Psoas muscle (tissue), 8 donors: Measurements from ENCODE around the gene PREX1. TPM values are rescaled to one million over a fixed set of nuclear protein-coding genes. Genes with fewer than 3 reads are reported as not detected.

Experiments
- ATAC-seq, 4 donors: fragments of 200-7000 bp; cut with Tn5 transposase; one replicate each; pipeline ENCODE4 v1.9.1; 2020; ENCODE audit warnings: moderate library complexity in 3 of 4, mild to moderate bottlenecking in 2 of 4
- DNase-seq, 2 donors: peaks; one replicate each; pipeline ENCODE4 v3.0.0-alpha.2; 2020
- H3K27ac ChIP-seq: fragments of 200-600 bp; one replicate; pipeline ENCODE4 v1.8.0; 2022
- H3K27me3 ChIP-seq, 3 donors: fragments of 200-600 bp in 1 of 3; one replicate each; pipeline versions ENCODE4 v1.6.1 to v1.8.0; 2013 to 2022; ENCODE audit warnings: low read length in 2 of 3, mild to moderate bottlenecking in 2 of 3, moderate library complexity in 1 of 3; ENCODE audit not compliant: insufficient read depth in 3 of 3
- H3K36me3 ChIP-seq, 2 donors: fragments of 200-600 bp in 1 of 2; one replicate each; pipeline versions ENCODE4 v1.6.1 to v1.8.0; 2013 to 2022; ENCODE audit warnings: low read depth in 1 of 2, mild to moderate bottlenecking in 1 of 2, moderate library complexity in 1 of 2; ENCODE audit not compliant: insufficient read depth in 1 of 2
- H3K4me1 ChIP-seq: fragments of 200-600 bp; one replicate; pipeline ENCODE4 v1.8.0; 2022
- H3K4me3 ChIP-seq: fragments of 200-600 bp; one replicate; pipeline ENCODE4 v1.8.0; 2022; ENCODE audit warnings: mild to moderate bottlenecking
- H3K9me3 ChIP-seq: fragments of 200-600 bp; one replicate; pipeline ENCODE4 v1.8.0; 2022
- CTCF ChIP-seq: fragments of 200-600 bp; IDR thresholded peaks from one replicate; pipeline ENCODE4 v1.8.0; 2022; ENCODE audit warnings: antibody characterized with exemption
- WGBS, 3 donors: extraction: QIAGEN DNeasy Blood & Tissue Kit; methylation state at CpG; one replicate each; pipeline versions ENCODE4 v1.1.6 to v1.1.7; 2013; 5-methylcytosine and 5-hydroxymethylcytosine counted together
- intact Hi-C, 2 donors: fragments of 100-400 bp; cut with DNase I; formaldehyde crosslinking; loops; one replicate each; pipeline versions ENCODE4 v1.11.0 to v1.14.2; 2022
- polyA plus RNA-seq, 3 donors: library from polyadenylated mRNA; stranded (reverse); fragments of 200-250 nt; gene quantifications; one replicate each; pipeline ENCODE4 v1.2.3, GENCODE V29; 2013
- total RNA-seq, 4 donors: library from RNA; stranded (reverse); fragmentation: NEBNext Ultra II Directional in 2 of 4; extraction: Animal tissue kit (Norgen Biotek cat#: 25700) in 2 of 4; gene quantifications; one replicate each; pipeline versions ENCODE4 v1.2.1 to v1.2.4, GENCODE V29; 2021 to 2023
- donor health status: healthy with polysubstance abuse.
- donor health status: DM: no; HTN: no; CAD: no; lungs with moderate emphysema.
- donor health status: Bipolar disorder and iron deficiency.
- donor health status: healthy.
- donor health status: DM: yes; HTN: yes; CAD: no.
- donor health status: DM: no; HTN: no; CAD: no.
- donor health status: DM: no; HTN: no; CAD: no.
- donor health status: DM: yes; HTN: yes; CAD: no.

PREX1 gene
- total and polyA plus RNA-seq, 7 donors, result 2.5 to 8.3 (median 5.3) TPM

- TF ChIP-seq CTCF, result no peak
- DNase-seq, result no peak
- Histone ChIP-seq H3K27ac (no peak overlapping the region), H3K27me3 (no peaks in the 10 kb centered on the region), H3K36me3 (peaks cover 0 to 6% of the 10 kb centered on the region in 2 donors), H3K4me1 (peaks cover 13% of the 10 kb centered on the region), H3K4me3 (no peak overlapping the region), H3K9me3 (no peaks in the 10 kb centered on the region)
- ATAC-seq, result no peak
- WGBS, 3 donors, result 77 to 86% (median 83%) methylated on average over 15 of the region's 15 CpGs
- intact Hi-C loops, result no loop called here
Measured at GRCh38 chr20:48747840-48748414, 79.9 kb downstream of the PREX1 start.

GRCh38 chr20:48745330-48745729 is 82.5 kb downstream of the PREX1 start:
- no peaks in the 10 kb centered on the region for H3K9me3 ChIP-seq
- H3K27me3 ChIP-seq, result no peaks in the 10 kb centered on the region
- ATAC-seq (no peak), DNase-seq (no peak)
- H3K4me3 ChIP-seq, result no peak overlapping the region
- no peak overlapping the region for H3K27ac ChIP-seq
- intact Hi-C loops, result no loop called here
- WGBS, 3 donors, result 76 to 81% (median 77%) methylated on average over 6 of the region's 6 CpGs
- no peak for TF ChIP-seq CTCF
- no peaks in the 10 kb centered on the region for H3K4me1 ChIP-seq
- peaks cover 0 to 6% of the 10 kb centered on the region in 2 donors for H3K36me3 ChIP-seq

GRCh38 chr20:48744515-48744914 is 83.3 kb downstream of the PREX1 start:
- intact Hi-C loops, result no loop called here
- Histone ChIP-seq H3K27ac (no peak overlapping the region), H3K9me3 (no peaks in the 10 kb centered on the region), H3K36me3 (peaks cover 0 to 6% of the 10 kb centered on the region in 2 donors), H3K4me1 (no peaks in the 10 kb centered on the region), H3K4me3 (no peak overlapping the region), H3K27me3 (peaks cover 0 to 1% (median 0%) of the 10 kb centered on the region in 3 donors)
- 83 to 94% (median 94%) methylated on average over 6 of the region's 6 CpGs for WGBS, 3 donors
- no peak for ATAC-seq
- no peak for TF ChIP-seq CTCF
- no peak for DNase-seq

GRCh38 chr20:48743807-48744206 is 84.0 kb downstream of the PREX1 start:
- 92 to 93% (median 93%) methylated on average over 5 of the region's 5 CpGs for WGBS, 3 donors
- ATAC-seq, result no peak
- intact Hi-C loops, result no loop called here
- H3K4me3 ChIP-seq, result no peak overlapping the region
- H3K4me1 ChIP-seq, result no peaks in the 10 kb centered on the region
- H3K36me3 ChIP-seq, result peaks cover 0 to 6% of the 10 kb centered on the region in 2 donors
- H3K27ac ChIP-seq, result no peak overlapping the region
- H3K27me3 ChIP-seq, result peaks cover 0 to 1% (median 0%) of the 10 kb centered on the region in 3 donors
- no peaks in the 10 kb centered on the region for H3K9me3 ChIP-seq
- no peak for TF ChIP-seq CTCF
- DNase-seq, result no peak
